Activated CD4-positive, alpha-beta T cell treated with anti-CD3 and anti-CD28 coated beads, Interleukin-10, Interleukin-2, amounts not matched to agents 100 ng/mL and 50 ng/mL, durations not matched to agents 16 hours and 8 hours (primary cell): Measurements from ENCODE around the gene NOX5.
A peak's percentile ranks its signal among the peaks of the same experiment; 100 is the strongest.
"Not testable (repeated sequence)": the region's sequence is repeated elsewhere in the genome, so short reads cannot be mapped to it uniquely, and the experiment has no call there.

Experiments
- DNase-seq: peaks from one replicate; pipeline ENCODE4 v3.0.0-alpha.2; 2020

NOX5 gene

GRCh38 chr15:69060744-69061143, 46.2 kb downstream of the NOX5 start:
- DNase-seq = peak; percentile 45

DNA sequence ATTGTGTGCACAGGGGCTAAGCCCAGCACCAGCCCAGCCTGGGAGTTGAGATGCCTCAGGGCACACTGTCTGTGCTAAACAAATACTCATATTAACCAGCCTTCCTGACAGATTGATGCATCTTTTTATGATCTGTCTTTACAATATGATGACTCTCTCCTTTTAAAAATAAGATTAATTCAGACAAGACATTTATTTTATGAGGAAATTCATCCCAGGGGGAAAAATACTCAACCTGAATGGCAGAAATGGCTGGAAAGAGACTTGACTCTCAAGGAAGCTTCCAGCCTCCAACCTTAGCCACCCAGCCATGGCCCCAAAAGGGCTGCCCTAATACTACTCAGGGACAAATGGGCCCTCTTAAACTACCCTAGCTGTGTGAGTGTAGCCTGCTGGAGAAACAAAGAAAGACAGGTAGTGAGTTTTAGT, 46.9 kb downstream of the NOX5 start:
- DNase-seq = no peak

- no peak for DNase-seq
Observed at GRCh38 chr15:69064649-69065048, 50.2 kb downstream of the NOX5 start.

- no peak for DNase-seq
Observed at GRCh38 chr15:69066007-69066995, 51.8 kb downstream of the NOX5 start.

DNA sequence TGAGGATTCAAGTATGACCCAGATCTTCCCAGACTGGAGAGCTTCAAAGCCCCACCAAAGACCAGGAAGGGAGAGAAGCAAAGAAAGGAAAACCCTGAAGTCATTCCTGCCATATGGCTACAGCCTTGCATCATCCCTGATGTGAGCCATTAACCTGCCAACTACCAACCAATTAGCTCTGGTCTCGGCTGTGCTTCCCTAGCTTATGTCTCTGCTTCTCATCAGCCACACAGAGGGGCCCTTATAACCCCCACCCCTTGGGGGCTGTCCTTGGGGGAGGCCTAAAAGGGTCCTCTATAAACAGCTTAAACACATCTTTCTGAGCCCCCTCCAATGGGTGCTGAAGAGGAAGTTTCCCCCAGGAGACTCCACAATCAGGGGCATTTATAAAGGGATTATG, 52.8 kb downstream of the NOX5 start:
- DNase-seq = no peak

DNA sequence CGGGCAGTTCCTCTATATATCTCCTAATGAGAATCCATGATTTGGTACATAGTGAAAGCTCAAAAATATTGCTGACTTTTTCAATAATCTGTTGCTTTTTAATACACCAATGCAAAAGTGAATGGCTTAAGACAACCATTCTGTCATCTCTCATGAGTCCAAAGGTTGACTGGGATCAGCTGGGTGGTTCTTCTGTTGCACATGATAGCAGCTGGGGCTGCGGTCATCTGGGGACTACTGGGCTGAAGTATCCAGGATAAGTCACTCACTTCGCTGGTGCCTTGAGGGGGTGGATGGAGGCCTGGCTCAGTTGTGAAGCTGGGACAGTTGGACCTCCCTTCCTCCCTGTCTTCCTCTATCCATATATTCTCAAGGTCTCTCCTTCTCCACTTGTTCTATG, 53.7 kb downstream of the NOX5 start:
- DNase-seq = no peak

GRCh38 chr15:69069290-69069689, 54.8 kb downstream of the NOX5 start:
- not testable (repeated sequence) for DNase-seq

DNA sequence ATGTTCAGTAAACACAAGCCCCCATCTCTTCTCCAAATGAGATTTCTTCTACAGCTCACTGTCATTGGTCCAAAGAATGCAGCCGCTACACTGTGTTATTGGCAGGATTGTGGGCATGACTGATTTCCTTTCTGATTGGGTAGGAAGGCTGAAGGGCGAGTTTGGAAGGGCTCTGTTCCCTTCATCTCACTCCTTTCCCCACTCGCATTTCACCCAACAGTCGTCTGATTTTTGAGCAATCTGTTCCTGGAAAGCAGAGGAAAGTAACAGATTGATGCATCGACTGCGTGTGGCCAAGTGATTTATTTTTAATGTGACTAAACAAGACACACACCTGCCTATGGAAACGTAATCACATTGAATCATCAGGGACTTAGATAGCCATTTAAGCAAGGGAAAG, 55.5 kb downstream of the NOX5 start:
- DNase-seq = no peak

- no peak for DNase-seq
Observed at GRCh38 chr15:69070396-69070795, 55.9 kb downstream of the NOX5 start.

DNA sequence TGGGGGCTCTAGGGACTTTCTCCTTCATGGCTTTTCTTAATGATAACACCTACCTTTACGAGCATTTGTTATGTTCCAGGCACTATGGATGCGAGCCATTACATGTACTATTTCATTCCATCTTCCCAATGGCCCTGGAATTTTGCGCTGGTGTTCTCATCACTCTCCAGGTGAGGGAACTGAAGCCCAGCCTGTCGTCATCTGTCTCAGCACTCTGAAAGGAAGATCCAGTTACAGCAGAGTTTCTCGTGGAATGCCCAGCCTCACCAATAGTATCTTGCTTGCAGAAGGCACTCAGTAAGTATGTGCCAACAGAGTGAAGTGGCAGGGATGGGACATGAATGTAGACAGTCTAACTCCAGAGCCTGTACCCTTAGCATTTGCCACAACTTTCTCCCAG, 56.8 kb downstream of the NOX5 start:
- DNase-seq = no peak

GRCh38 chr15:69072906-69073305, 58.4 kb downstream of the NOX5 start:
- DNase-seq = no peak

DNA sequence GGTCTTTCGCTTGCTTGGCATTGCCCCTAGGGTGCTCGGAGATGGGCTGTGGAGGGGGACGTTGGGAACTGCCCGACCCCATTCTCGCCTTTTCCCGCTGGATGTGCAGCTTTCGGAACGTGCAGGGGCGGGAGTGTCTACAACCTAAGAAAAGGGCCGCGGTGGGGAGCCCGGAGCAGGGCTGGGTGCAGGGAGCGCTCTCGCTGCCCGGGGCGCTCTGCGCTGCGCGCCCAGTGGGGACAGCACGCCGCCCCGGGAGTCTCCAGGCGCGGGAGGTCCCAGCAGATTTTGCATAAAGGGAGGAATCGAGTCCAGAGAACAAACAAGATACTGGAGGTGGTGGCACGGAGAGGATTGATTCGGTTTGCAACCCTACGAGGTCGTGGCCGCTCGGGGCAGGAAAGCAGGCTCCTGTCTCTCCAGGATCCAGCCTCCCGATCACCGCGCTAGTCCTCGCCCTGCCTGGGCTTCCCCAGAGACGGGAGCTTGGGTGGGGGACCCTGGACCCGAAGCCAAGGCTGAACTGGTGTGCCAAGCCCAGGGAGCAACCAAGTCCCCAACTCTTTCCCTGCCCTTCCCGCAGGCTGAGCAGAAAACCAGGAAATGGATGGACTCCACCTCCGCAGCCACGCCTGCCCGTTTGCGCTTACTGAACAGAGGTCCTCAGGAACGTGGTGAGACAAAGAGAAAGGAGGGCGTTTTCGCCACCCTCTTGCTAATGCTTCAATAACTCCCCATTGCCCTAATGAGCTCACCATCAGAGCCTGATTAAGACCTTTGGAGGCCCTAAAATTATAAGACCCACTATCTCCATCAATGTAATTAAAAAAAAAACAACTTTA, 59.7 kb downstream of the NOX5 start:
- no peak for DNase-seq

DNA sequence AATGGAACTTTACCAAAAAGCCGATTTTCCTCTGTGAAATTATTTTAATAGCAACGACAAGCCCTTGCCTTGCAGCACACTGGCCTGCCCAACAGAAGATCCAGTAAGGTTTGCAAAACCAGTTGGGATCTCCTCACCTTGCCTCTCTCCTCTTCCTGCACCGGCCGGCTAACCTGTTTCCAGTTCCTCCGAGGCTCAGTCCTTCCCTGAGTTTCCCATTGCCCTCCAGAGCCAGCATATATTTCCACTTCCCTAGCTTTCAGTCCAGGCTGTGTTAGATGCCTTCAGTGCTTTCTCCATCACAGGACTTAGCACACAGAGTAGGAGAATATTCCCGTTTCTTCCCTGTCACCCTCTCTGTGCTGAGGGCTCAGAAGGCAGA, 60.3 kb downstream of the NOX5 start:
- no peak for DNase-seq

DNA sequence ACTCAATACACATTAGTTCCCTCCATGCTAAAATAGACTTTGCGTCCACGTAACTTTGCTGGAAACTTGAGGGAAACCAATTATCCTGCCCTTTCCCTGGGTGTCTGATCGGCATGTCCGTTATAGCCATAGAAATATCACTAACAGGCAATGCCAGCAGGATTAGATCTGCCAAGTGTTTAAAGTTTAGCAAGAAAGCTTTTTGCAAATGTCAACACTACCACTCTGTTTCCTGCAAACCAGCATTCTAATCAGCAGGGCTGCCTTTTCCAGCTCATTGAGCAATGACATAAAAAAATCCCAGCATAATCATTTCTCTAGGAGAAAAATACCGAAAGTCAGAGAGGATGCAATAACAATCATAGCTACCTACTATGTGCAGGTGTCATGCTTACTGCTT, 60.9 kb downstream of the NOX5 start:
- DNase-seq = no peak

DNA sequence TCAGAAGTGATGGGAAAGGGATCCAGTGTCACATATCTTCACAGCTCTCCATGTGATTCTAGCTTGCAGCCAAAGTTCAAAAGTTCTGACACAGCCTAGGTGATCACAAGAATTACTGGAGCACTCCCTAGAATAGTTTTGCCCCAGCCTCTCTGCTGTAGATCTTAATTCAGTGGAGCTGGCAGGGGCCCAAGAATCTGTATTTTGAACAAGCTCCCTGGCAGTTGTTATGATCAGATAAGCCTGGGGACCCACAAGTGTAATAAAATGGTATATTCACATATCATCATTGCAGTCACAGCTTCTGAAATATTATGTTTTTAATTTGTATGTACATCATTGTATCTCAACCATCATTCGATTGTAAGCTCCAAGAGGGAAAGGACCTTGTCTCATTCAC, 62.3 kb downstream of the NOX5 start:
- no peak for DNase-seq

DNA sequence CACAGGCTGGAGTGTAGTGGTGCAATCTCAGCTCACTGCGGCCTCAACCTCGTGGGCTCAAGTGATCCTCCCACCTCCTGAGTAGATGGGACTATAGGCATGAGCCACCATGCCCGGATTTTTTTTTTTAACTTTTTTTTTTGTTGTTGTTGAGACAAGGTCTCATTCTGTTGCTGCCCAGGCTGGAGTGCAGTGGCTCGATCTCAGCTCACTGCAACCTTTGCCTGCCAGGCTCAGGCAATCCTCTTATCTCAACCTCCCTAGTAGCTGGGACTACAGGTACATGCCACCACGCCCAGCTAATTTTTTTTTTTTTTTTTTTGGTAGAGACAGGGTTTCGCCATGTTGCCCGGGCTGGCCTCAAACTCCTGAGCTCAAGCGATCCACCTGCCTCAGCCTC, 64.1 kb downstream of the NOX5 start:
- DNase-seq = no peak

- no peak for DNase-seq
Observed at GRCh38 chr15:69080295-69081248, 66.1 kb downstream of the NOX5 start.

DNA sequence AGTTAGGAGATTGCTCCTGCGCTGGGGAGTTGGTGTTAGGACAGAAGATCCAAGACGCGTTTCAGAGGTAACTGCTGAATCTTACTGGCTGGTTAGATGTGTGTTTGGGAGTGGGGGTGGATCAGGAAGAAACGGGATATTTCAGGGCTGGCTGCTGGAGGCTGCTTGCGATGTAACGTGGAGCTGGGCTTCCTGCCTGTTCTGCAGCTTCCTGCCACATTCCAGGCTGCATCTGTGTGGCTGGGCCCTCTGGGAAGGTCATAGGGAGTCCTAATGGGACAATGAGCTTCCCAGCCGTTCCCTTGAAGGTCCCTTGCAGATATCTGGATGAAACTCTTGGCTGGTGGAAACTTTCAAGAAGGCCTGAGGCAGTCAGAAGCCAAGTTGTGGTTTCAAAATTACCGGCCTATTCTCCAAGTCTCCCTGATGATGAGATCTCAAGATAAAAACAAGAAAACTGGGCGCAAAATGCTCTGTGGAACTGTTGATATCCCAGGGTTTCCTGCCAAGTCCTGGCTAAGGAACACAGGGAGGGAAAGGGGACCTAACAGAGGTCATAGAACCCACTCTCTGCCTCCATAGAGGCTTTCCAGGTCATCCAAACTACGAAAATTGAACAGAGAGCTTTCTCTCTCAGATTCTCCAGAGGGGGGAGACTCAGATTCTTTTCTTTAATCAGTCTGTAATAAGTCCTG, 67.0 kb downstream of the NOX5 start:
- no peak for DNase-seq

DNA sequence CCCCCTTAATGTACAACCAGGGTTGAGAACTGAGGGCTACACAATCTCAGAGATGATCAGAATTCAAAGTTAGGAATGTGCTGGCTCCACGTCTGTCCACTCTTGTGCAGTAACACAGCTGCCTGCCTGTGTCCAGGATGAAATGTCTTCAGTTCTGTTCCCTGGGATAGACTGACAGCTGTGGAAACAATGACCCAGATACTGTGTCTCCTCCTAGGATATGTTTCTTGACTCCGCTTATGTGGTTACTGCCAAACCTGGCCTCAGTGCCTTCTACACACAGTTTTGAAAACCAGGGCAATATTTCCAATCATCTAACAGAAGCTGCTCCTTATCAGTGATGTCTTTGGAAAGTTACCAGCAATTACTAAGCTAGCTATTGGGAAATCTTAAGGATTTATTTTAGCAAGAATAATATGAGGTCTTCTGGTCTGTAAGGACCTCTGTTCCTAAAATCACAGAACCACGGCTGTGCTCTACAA, 67.6 kb downstream of the NOX5 start:
- DNase-seq = no peak

GRCh38 chr15:69082554-69082953, 68.1 kb downstream of the NOX5 start:
- peak; percentile 40 for DNase-seq

DNA sequence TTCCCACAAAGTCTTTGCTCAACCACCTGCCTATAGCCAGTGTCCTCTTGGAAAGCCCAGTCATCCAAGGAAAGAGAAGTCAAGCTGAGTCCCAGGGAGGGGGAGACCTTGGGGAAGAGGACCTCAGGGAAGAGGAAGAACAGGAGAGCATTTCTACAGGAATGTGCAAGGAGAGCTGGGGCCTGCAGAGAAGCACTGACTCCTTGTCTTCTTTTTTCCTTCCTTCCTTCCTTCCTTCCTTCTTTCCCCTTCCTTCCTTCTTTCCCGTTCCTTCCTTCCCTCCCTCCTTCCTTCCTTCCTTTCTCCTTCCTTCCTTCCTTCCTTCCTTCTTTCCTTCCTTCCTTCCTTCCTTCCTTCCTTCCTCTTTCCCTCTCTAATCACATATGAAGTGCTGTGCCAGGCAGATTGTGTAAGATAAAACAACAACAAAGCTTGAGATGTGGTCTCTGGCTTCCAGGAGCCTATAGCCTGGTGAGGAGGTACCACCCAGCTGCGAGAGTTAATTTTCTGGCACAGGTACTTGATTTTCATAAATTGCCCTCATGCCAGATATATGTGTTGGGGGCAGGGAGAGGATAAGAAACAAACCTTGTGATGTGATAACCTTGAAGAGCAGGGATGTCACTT, 70.0 kb downstream of the NOX5 start:
- no peak for DNase-seq
